ENCODE results near the gene CSTPP1.

Gene CSTPP1

GRCh38 chr11:46889689-46890475 is 46.7 kb upstream of the CSTPP1 start:
- no peaks in the 10 kb centered on the region for H3K9me2 ChIP-seq (replicated peaks; ENCODE audit: insufficient read depth, low read length)
- no peaks in the 10 kb centered on the region for H4K20me1 ChIP-seq (ENCODE audit: low read depth, low read length)
- H3K4me2 ChIP-seq (ENCODE audit: low read depth, low read length, poor library complexity, severe bottlenecking) = no peak overlapping the region
- H3K9me3 ChIP-seq (ENCODE audit: insufficient read depth, low read length) = no peaks in the 10 kb centered on the region
- no peaks in the 10 kb centered on the region for H3K27me3 ChIP-seq (ENCODE audit: low read length)
- no peak overlapping the region for H3K4me3 ChIP-seq (ENCODE audit: insufficient read depth, low read length, poor library complexity, severe bottlenecking)
- H3F3A ChIP-seq (ENCODE audit: insufficient read depth) = no peaks in the 10 kb centered on the region
- no peak overlapping the region for H2AFZ ChIP-seq (ENCODE audit: low read depth, low read length, severe bottlenecking)
- no peak overlapping the region for H3K27ac ChIP-seq (ENCODE audit: low read depth, low read length)
- no peak overlapping the region for H3K9ac ChIP-seq (ENCODE audit: low read length)
- TF ChIP-seq CTCF (IDR thresholded peaks at IDR 0.05; ENCODE audit: insufficient read depth, low read length, poor library complexity, severe bottlenecking) (peak; percentile 65), EZH2phosphoT487 (conservative IDR thresholded peaks at IDR 0.05; ENCODE audit: low read length) (no peak)
- no peaks in the 10 kb centered on the region for H3K36me3 ChIP-seq (ENCODE audit: low read length)
- no peaks in the 10 kb centered on the region for H3K79me2 ChIP-seq (ENCODE audit: insufficient read depth, low read length)

DNA sequence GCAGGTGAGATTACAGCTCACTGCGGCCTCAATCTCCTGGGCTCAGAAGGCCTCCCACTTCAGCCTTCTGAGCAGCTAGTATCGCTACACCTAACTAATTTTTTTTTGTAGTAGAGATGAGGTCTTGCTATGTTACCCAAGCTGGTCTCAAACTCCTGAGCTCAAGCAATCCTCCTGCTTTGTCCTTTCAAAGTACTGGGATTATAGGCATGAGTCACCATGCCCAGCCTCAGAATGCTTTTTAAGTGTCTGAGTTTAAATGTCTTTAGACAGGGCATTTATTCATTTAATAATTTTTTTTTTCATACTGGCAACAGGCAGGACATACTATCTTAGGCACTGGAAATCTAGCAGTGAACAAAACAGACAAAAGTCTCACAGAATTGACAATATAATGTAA is 45.9 kb upstream of the CSTPP1 start:
- H3K9me2 ChIP-seq (replicated peaks; ENCODE audit: insufficient read depth, low read length) = no peaks in the 10 kb centered on the region
- H3K36me3 ChIP-seq (ENCODE audit: low read length) = no peaks in the 10 kb centered on the region
- no peak overlapping the region for H3K9ac ChIP-seq (ENCODE audit: low read length)
- no peaks in the 10 kb centered on the region for H3K27me3 ChIP-seq (ENCODE audit: low read length)
- TF ChIP-seq EZH2phosphoT487 (conservative IDR thresholded peaks at IDR 0.05; ENCODE audit: low read length) (no peak), CTCF (IDR thresholded peaks at IDR 0.05; ENCODE audit: insufficient read depth, low read length, poor library complexity, severe bottlenecking) (no peak)
- no peak overlapping the region for H3K4me3 ChIP-seq (ENCODE audit: insufficient read depth, low read length, poor library complexity, severe bottlenecking)
- H3K4me2 ChIP-seq (ENCODE audit: low read depth, low read length, poor library complexity, severe bottlenecking) = no peak overlapping the region
- no peak overlapping the region for H2AFZ ChIP-seq (ENCODE audit: low read depth, low read length, severe bottlenecking)
- H3K79me2 ChIP-seq (ENCODE audit: insufficient read depth, low read length) = no peaks in the 10 kb centered on the region
- no peaks in the 10 kb centered on the region for H4K20me1 ChIP-seq (ENCODE audit: low read depth, low read length)
- H3K27ac ChIP-seq (ENCODE audit: low read depth, low read length) = no peak overlapping the region
- H3K9me3 ChIP-seq (ENCODE audit: insufficient read depth, low read length) = no peaks in the 10 kb centered on the region
- H3F3A ChIP-seq (ENCODE audit: insufficient read depth) = no peaks in the 10 kb centered on the region

DNA sequence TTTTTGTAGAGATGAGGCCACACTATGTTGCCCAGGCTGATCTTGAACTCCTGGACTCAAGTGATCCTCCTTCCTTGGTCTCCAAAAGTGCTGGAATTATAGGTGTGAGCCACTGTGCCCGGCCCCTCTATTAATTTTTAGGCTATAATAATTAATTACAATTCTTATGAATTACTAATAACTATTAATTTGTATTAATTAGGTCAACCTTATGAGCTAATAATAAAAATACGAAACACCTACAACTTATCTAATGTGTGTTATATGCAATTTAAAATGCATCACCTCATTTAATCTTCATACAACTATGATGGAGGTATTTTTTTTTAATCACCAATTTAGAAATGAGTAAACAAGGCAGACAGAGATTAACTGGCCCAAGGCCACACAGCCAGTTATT is 44.5 kb upstream of the CSTPP1 start:
- no peaks in the 10 kb centered on the region for H3K9me2 ChIP-seq (replicated peaks; ENCODE audit: insufficient read depth, low read length)
- no peaks in the 10 kb centered on the region for H4K20me1 ChIP-seq (ENCODE audit: low read depth, low read length)
- H3K9ac ChIP-seq (ENCODE audit: low read length) = no peak overlapping the region
- H3K9me3 ChIP-seq (ENCODE audit: insufficient read depth, low read length) = no peaks in the 10 kb centered on the region
- no peaks in the 10 kb centered on the region for H3K79me2 ChIP-seq (ENCODE audit: insufficient read depth, low read length)
- no peaks in the 10 kb centered on the region for H3K27me3 ChIP-seq (ENCODE audit: low read length)
- no peaks in the 10 kb centered on the region for H3K36me3 ChIP-seq (ENCODE audit: low read length)
- no peak overlapping the region for H2AFZ ChIP-seq (ENCODE audit: low read depth, low read length, severe bottlenecking)
- H3F3A ChIP-seq (ENCODE audit: insufficient read depth) = no peaks in the 10 kb centered on the region
- no peak overlapping the region for H3K4me2 ChIP-seq (ENCODE audit: low read depth, low read length, poor library complexity, severe bottlenecking)
- no peak overlapping the region for H3K4me3 ChIP-seq (ENCODE audit: insufficient read depth, low read length, poor library complexity, severe bottlenecking)
- no peak for TF ChIP-seq CTCF (IDR thresholded peaks at IDR 0.05; ENCODE audit: insufficient read depth, low read length, poor library complexity, severe bottlenecking)
- TF ChIP-seq EZH2phosphoT487 (conservative IDR thresholded peaks at IDR 0.05; ENCODE audit: low read length) = no peak
- H3K27ac ChIP-seq (ENCODE audit: low read depth, low read length) = no peak overlapping the region
